ENCODE measurements around the gene PPM1H. TPM values are rescaled to one million over a fixed set of nuclear protein-coding genes. Genes with fewer than 3 reads are reported as not detected.

The PPM1H gene
- total RNA-seq, 2 donors from 2014 or later = 27.0 to 46.9 TPM

- Histone ChIP-seq H3K4me3 (no peak overlapping the region), H3K27me3 (replicated peaks; ENCODE audit: insufficient read depth) (no peaks in the 10 kb centered on the region), H3K4me1 (replicated peaks) (no peaks in the 10 kb centered on the region), H3K36me3 (no peaks in the 10 kb centered on the region), H3K27ac (no peak overlapping the region), H3K9me3 (no peaks in the 10 kb centered on the region)
- TF ChIP-seq CTCF (IDR thresholded peaks at IDR 0.05) (no peak), POLR2A (IDR thresholded peaks at IDR 0.05) (no peak), POLR2AphosphoS5 (IDR thresholded peaks at IDR 0.05) (no peak)
- intact Hi-C loops (cut with DNase I) = no loop called here
- DNase-seq (ENCODE audit: low spot score) = no peak
- 68% methylated on average over 2 of the region's 2 CpGs for WGBS
Observed at GRCh38 chr12:62642486-62642885, 292.5 kb downstream of the PPM1H start.

DNA sequence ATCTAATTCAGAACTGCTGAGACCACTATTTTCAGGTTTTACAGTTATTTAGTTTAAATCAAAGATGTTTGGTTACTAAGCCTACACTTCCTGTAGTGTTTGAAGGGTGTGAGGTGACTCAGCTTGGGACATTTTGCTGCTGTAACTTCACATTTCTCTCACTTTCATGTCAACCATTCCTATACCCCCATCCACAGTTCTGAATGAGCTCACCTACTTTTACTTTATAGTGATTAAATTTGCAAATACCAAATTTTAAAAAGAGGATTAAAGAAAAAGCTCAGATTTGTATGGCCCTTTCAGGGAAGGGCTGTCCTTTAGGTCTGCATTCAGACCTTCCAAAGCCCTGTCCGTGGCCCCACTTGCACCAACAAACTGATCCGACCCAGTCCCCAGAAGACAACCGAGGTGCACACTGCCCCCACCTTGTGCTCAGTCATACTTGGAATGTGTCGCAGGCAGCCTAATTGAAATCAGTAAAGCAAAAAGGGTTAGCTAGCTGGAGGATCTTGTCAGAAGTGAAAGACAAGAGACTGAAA lies 294.0 kb downstream of the PPM1H start:
- Histone ChIP-seq H3K36me3 (no peaks in the 10 kb centered on the region), H3K4me3 (no peak overlapping the region), H3K4me1 (replicated peaks) (no peaks in the 10 kb centered on the region), H3K27ac (no peak overlapping the region), H3K27me3 (replicated peaks; ENCODE audit: insufficient read depth) (no peaks in the 10 kb centered on the region), H3K9me3 (no peaks in the 10 kb centered on the region)
- no peak for TF ChIP-seq POLR2AphosphoS5 (IDR thresholded peaks at IDR 0.05)
- TF ChIP-seq POLR2A (IDR thresholded peaks at IDR 0.05) = no peak
- no peak for TF ChIP-seq CTCF (IDR thresholded peaks at IDR 0.05)
- intact Hi-C loops (cut with DNase I) = no loop called here
- no peak for DNase-seq (ENCODE audit: low spot score)
- WGBS = 68% methylated on average over 4 of the region's 4 CpGs

DNA sequence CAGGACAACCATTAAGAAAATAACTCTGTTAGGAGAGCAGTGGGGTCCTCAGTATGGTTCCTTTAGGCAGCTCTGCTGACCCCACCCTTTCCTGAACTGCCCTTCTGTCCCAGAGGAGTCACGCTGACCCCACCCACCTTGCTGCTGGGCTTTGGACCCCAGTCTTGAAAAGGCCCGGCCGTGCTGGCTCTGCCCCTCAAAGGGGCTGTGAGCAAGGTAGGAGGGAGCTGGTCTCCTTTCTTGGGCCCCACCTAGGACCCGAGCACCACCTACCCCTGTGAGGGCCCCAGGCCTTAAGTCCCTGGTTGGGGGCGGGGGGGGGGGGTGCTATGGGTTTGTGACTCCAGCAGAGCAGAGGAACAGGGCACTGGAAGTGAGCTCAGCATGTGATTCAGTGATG lies 297.3 kb downstream of the PPM1H start:
- H3K27ac ChIP-seq = no peak overlapping the region
- no peaks in the 10 kb centered on the region for H3K4me1 ChIP-seq (replicated peaks)
- no peaks in the 10 kb centered on the region for H3K36me3 ChIP-seq
- no peak for TF ChIP-seq POLR2A (IDR thresholded peaks at IDR 0.05)
- TF ChIP-seq POLR2AphosphoS5 (IDR thresholded peaks at IDR 0.05) = no peak
- no peak for TF ChIP-seq CTCF (IDR thresholded peaks at IDR 0.05)
- H3K4me3 ChIP-seq = no peak overlapping the region
- DNase-seq (ENCODE audit: low spot score) = no peak
- 77% methylated on average over 5 of the region's 5 CpGs for WGBS
- no peaks in the 10 kb centered on the region for H3K9me3 ChIP-seq
- no peaks in the 10 kb centered on the region for H3K27me3 ChIP-seq (replicated peaks; ENCODE audit: insufficient read depth)
- intact Hi-C loops (cut with DNase I) = no loop called here

DNA sequence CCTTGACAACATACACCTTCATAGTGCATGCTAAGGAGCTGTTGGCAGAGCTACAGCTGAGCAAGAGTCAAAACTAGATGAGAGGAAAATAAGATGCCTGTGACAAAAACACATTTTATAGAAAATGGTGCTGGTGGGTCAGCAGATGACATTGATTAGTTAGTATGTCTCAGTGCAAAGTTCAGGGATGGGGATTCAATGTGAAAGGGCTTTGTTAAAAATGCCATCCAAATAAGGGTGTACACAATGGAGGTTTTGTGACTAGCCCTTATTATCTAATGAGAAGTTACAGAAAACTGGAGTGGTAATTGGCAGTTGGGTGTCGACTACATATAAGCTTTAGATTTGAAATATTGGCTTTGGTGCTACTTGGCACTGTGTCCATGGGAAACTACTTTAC lies 299.3 kb downstream of the PPM1H start:
- H3K4me3 ChIP-seq = no peak overlapping the region
- intact Hi-C loops (cut with DNase I) = no loop called here
- no peaks in the 10 kb centered on the region for H3K4me1 ChIP-seq (replicated peaks)
- DNase-seq (ENCODE audit: low spot score) = no peak
- H3K27ac ChIP-seq = no peak overlapping the region
- WGBS = 74% methylated on average over 1 of the region's 1 CpG
- H3K36me3 ChIP-seq = no peaks in the 10 kb centered on the region
- no peak for TF ChIP-seq CTCF (IDR thresholded peaks at IDR 0.05)
- no peak for TF ChIP-seq POLR2AphosphoS5 (IDR thresholded peaks at IDR 0.05)
- TF ChIP-seq POLR2A (IDR thresholded peaks at IDR 0.05) = no peak
- no peaks in the 10 kb centered on the region for H3K9me3 ChIP-seq
- no peaks in the 10 kb centered on the region for H3K27me3 ChIP-seq (replicated peaks; ENCODE audit: insufficient read depth)

DNA sequence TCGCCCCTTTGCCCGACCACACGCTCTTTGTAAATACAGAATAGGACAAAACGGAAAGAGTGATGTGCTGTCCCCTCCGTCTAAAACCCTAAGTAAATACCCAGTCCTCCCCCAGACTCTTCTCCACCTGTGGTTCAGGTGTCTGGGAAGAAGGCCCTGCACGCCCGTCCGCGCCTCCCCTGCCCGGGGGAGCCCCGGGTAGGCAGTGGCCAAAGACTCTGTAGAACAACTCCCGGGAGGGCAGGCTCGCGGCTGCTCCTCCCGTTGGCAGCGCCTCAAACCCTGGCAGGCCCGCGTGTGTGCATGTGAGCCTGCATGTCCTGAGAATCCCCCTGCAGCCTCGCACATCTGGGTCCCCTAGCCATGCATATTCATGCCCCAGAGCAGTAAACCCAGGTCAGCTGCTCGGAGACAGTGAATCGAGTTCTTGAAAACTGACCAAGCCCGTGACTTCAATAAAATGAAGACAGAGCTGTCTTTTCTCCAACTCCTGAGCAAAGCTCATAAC lies 302.5 kb downstream of the PPM1H start:
- H3K9me3 ChIP-seq = no peaks in the 10 kb centered on the region
- peak; percentile 22 for DNase-seq (ENCODE audit: low spot score)
- intact Hi-C loops (cut with DNase I) = no loop called here
- H3K4me1 ChIP-seq (replicated peaks) = no peaks in the 10 kb centered on the region
- H3K4me3 ChIP-seq = peak overlapping the region; percentile 31 to 32
- H3K36me3 ChIP-seq = no peaks in the 10 kb centered on the region
- no peak for TF ChIP-seq POLR2A (IDR thresholded peaks at IDR 0.05)
- TF ChIP-seq CTCF (IDR thresholded peaks at IDR 0.05) = no peak
- TF ChIP-seq POLR2AphosphoS5 (IDR thresholded peaks at IDR 0.05) = peak; percentile 22
- H3K27ac ChIP-seq = peak overlapping the region; percentile 47 to 72
- no peaks in the 10 kb centered on the region for H3K27me3 ChIP-seq (replicated peaks; ENCODE audit: insufficient read depth)
- under 1% methylated on average over 22 of the region's 22 CpGs for WGBS

Data from prostate gland (tissue), 2 donors.